Left kidney (tissue), 2 donors: ENCODE measurements around the gene STX3. TPM values are rescaled to one million over a fixed set of nuclear protein-coding genes. Genes with fewer than 3 reads are reported as not detected.
"Not testable (repeated sequence)": the region's sequence is repeated elsewhere in the genome, so short reads cannot be mapped to it uniquely, and the experiment has no call there.

ENCODE experiments used
- DNase-seq: peaks from one replicate; pipeline ENCODE4 v3.0.0-alpha.2; 2013
- polyA plus RNA-seq: library from polyadenylated mRNA; unstranded; fragments of 120-200 nt; gene quantifications from one replicate; pipeline ENCODE4 v1.2.1, GENCODE V29; 2013; ENCODE audit not compliant: insufficient read length

STX3 gene
- polyA plus RNA-seq, 1 donor = 78.8 TPM

DNA sequence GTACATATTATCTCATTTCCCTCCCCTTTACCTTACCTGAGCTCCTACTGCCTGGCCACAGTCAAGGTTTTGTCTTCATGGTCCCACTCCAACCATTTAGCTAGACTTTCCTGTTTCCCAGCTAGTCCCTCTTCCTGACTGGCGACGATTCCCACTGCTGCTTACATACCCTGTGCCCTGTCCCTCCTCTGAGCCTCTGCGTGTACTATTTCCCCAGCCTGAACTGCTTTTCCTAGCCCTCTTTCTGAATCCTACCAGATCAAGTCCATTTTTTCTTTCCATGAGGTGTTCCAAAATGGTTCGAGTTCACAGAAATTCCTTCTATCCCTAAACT, 32.0 kb downstream of the STX3 start:
- no peak for DNase-seq

DNA sequence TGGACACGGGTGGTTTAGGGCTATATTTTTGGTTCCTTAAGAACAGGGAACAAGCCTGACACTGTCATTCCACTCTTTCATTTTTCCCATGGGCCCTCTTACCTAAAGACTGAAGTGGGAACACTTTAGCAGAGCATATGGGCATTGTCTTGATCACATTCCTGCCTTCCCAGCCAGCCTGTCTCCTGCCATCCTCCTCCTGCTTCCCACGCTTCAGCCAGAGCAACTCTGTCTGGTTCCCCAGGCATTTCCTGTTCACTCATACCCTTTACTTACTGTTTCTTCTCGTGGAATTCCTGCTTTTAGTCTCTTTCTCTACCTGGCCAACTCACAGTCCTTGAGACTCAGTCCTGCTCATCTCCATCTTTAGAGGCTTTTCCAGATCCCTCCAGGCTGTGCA, 32.6 kb downstream of the STX3 start:
- no peak for DNase-seq

DNA sequence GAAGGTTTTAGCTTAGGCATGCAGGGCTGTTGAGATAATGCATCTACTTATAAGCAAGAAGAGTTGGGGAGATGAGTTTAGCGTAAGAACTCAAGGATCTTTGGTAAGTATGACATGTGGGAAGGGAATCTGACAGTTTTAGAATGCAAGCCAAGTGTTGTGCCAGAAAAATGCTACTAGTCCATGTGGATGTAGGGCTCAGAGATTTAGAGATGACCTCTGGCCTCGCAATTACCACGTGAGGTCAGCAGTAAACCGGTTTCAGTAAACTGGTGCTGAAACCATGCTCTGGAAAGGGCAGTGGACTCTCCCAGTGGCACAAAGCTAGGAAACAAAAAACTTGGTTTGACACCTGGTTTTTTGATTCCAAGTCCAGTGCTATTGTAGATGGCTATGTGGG, 36.5 kb downstream of the STX3 start:
- no peak for DNase-seq

DNA sequence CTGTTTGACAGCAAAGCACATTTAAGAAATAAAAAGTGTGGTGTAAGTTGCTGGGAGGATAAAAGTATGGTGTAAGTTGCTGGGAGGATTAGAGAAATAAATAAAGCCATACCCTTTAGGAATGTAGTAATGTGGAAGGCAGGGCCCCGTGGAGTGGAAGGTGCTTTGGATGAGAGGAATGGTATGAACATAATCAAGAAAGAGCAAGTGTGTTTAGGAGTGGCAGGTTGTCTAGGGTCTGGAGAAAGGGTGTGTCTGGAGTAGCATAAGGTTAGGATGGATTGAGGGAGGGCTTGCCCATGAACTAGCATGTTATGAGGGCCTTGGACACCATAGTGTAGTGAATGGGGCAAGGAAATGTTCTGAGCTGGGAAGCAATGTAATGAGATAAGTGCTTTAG, 37.3 kb downstream of the STX3 start:
- DNase-seq = no peak

DNA sequence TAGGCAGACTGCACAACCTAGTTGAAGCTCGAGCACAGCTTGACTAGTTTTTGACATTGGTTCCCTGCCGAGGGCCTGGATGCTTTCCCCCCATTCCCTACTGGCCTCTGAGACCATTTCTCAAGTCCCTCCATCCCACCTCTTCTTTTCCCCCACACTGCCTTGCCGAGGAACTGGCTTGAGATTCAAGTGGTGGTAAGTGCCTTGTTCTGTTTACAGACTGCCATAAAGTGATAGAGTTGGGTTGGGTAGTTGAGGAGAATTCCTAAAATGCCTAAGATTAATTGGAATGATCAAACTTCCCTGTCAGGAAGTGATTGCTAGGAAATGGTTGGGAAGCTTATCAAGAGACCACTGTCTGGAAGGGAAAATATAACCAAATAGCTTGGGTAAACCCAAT, 39.2 kb downstream of the STX3 start:
- DNase-seq = no peak

DNA sequence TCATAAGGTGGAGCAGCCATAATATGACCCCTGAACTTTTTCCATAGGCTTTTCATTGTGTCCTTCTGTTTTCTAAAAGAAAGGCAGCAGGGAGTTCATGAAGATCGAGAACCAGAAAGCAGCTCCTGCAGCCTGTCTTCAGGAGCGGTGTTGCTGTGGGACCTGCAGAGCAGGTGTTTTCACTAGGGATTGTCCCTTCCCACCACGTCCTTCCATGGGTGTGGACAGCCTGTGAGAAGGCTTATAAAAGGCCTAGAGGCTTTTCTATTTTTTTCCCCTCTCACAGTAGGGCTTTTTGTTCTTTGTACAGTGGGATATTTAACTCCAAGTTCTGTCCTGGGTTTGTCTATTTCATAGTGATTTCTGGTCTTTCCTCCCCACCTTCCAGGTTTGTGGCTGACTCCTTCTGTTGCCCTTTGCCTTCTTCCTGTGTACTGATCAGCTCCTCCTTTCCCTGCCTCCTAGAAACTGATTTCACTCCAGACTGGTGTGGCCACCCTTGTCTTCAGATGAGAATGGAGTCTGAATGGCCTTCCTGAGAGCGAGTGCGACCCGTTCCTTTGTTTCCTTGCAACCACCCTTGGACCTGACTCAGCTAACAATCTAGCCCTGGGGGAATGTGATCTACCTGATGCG, 45.3 kb downstream of the STX3 start:
- no peak for DNase-seq

DNA sequence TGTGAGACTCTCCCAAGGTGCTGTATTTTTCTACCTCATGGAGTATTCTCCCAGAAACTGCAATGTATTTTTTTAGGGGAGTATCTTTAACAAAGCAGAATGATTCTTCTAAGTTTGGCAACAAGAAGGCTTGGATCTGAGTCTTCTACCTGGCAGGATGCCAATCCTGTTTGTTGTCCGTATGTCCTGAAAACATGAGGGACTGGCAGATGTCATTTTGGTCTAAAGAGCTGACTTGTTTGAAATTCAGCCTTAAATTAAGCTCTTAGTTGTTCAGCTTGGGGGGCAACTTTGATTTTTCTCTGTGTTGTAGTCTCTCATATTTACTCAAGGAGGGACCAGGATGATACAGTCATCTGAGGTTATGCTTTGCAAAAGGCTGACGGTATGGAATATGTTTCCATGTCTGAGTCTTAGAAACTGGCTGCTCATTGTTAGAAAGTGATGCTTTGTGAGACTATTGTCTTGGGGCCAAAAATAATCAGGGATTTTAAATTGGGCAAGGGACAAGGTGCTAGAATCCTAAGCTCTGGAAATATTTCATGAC, 46.1 kb downstream of the STX3 start:
- DNase-seq = no peak

DNA sequence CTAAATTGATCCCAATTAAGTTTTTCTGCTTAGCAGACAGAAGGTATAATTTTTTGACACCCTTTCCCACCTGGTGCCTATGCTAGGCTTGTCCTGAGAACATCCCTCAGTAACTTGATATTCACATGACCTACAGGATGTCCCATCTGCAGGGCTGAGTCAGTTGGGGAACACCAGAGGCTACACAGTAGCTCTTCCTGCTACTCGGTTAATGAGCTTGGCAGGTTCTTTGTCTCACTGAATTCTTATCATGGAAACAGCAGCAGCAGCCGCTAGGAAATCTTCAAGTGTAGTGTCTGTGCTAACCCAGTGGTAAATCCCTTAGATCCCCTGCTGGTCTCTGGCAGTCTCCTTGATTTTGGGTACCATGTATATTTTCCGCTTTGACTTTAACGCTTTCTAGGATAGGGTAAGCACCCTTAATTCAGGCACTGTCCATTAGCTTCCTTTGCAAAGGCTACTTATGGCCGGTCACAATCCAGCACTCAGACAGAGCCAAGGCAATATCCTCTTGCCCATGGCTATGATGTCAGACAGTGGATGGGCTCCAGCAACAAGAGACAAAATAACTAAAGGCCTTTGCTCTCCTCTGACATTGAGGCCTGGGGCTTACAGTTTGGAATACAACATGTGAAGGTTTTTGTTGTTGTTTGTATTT, 46.9 kb downstream of the STX3 start:
- DNase-seq = no peak

DNA sequence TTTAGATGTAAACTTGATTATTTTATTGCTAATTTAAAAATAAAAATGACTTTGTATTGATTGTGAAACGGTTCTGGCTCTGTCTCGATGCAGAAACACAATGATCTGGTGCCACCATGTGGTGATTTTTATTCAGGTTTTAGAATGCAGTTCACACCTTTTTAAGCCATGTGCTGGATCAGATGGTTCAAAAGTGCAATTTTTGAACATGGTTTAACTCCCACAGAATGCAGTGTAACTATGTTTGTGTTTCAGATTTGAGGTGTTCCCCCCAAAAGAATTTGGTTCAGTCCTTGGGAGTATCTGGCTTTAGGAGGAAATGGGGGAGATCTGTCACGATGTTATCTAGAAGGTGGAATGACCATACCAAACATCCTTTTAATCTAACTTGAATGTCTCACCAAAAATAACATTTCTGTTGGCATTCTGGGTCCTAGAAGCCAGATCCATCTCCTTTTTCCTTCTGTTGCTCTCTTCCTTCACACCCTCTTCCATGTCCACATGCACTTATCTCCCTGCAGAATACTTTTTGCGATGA, 47.5 kb downstream of the STX3 start:
- DNase-seq = peak; percentile 31

DNA sequence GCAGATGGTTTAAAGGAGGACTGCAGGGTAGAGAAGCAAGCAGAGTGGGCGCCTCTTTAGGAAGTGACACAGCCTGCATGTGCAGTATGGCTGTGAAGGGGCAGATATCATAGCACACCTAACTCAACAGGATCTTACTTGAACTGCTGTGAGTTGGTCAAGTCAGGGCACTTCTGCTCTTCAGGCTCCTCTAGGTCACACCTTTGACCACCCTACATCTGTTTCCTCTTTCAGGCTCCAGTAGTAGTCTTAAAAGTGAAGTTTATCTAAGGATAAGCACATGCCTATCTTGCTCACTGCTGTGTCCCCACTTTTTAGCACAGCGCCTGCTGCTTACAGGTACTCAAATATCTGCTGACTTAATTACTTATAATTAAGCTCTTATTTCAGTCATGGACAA, 48.9 kb downstream of the STX3 start:
- DNase-seq = no peak

DNA sequence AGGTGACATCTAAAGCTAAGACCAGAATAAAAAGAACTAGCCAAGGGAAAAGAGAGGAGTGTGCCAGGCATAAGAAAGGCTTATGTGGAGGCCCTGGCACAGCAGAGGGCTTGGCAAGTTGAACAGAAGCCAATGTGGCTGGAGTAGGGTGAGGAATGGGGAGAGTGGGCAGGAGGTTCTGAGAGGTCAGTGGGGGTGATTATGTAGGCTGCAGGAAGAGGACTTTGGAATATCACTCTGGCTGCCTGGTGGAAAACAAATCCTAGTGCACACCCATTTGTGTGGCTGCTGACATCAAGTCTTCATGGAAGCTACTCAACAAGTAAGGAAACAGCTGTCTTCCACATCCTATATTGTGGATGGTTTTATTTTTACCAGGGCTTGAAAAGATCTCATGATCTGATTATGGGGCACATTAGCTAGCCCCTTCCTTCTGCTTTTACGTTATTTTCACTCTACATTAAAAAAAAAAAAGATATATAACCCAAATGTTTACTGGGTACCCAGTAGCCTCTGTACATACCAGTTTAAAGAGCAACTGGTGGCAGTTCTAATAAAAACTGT, 52.0 kb downstream of the STX3 start:
- no peak for DNase-seq

DNA sequence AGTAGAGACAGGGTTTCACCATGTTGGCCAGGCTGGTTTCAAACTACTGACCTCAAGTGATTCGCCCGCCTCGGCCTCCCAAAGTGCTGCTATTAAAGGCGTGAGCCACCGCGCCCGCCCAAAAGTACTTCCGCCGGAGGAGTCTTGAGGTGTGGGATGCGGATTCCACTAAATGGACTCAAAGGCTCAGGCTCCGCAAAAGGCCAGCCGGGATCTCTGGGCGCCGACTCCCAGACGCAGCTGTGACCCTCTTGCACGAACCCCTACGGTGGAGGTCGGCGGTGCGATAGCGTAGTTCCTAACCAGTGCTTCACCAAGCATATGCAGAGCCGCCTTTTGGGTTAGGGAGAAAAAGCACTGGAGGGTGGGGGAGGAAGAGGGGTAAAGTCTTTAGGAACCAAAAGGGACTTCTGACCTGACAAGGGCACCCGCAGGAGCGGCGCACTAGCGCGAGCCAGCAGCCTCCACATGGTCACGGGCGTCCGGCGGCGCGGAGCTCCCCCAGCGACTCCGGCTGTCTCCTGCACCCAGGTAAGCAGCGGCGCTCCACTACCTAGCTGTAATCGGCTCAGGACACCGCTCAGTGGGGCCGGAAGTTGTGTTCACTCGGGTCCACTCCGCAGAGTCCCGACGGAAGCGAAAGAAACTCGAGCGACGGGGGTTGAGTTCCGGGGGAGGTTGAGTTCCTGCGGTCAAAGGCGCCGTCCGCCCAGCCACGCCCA, 55.2 kb downstream of the STX3 start, which contains the start of gene MRPL16:
MRPL16 (minus strand) TSS at position 590 of the 722 bp plus-strand sequence; CDS start at position 470, 120 bp downstream.
- peak; percentile 91 for DNase-seq

DNA sequence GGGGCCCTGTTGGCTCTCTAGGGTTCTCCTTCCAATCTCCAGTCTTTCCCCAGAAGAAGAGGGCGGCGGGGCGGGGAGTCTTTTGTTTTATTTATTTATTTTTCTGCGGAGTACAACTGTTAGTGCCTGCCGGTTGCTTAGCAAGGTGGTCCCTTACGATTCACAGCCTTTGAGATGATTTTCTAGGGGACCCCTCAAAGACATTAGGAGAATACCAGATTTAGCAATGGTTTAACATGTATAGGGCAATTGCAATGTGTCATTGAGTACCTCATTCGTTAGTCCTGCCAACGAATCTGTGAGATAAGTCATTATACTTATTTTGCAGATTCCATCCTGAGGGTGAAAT, 55.7 kb downstream of the STX3 start:
- DNase-seq = no peak

DNA sequence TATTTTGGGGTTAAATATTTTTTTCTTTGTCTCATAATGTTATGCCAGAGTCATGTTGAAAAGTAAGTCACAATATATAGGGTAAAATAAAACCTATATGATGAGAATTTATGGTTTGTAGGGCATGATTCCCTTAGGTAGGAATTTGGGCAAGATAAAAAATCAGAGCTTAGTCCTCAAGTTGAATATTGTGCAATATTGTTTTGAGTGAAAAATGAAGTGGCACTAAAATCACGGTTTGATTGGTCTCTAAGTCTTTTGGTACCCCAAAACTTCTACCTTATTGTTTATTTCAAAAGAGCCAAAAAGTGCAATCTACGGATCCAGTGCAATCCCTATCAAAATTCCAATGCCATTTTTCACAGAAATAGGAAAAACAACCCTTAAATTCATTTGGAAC, 57.0 kb downstream of the STX3 start:
- no peak for DNase-seq

DNA sequence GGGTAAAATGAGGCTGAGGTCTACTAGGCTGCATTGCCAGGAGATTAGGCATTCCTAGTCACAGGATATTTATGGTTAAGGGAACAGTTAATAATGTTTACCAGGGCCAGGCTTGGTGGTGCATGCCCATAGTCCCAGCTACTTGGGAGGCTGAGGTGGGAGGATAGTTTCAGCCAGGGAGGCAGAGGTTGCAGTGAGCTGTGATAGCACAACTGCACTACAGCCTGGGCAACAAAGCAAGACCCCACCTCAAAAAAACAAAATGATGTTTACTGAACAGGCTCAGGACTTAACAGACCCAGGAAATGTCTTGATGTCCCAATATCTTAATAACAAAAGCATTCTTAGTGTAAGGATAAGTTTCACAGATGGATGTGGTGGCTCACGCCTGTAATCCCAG, 58.2 kb downstream of the STX3 start:
- DNase-seq = no peak

DNA sequence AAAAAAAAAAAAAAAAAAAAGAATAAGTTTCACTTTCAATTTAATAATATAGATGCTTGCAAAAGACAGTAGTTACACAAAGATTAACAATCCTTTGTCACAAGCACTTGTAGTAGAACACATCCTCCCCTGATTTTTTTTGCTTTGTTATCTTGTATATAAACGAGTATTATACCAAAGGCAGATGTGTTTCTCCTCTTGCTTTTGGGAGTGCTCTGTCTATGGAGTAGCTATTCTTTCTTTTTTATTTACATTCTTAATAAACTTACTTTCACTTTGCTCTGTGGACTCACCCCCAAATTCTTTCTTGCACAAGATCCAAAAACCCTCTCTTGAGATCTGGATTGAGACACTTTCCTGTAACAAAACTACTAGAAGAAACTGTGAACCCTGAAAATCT, 58.8 kb downstream of the STX3 start:
- DNase-seq = no peak

DNA sequence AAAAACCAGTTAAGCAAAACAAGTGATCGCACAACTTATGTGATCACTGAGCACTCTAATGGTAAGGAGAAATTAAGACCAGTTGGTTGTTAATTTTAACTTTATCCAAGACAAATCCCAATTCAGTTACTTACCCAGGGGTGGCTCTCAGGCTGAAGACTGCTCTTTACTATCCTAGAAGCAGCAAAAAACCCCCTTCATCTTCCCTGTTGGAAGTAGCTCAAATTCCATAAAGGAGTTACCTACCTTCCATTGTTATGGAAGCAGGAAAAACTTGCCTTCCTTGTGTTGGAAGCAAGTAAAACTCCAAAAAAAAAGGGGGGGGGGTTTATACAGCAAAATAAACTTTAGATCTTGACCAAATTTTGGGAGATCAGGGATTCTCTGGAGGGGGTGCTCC, 60.6 kb downstream of the STX3 start:
- DNase-seq = no peak

DNA sequence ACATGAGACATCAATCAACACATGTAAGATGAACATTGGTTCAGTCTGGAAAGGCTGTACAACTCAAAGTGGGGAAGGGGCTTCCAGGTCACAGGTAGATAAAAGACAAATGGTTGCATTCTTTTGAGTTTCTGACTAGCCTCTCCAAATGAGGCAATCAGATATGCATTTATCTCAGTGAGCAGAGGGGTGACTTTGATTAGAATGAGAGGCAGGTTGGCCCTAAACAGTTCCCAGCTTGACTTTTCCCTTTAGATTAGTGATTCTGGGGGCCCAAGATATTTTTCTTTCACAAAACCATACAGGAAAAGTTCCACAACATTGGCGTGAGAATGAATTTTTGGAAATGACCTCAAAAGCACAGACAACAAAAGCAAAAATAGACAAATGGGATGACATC, 61.3 kb downstream of the STX3 start:
- DNase-seq = not testable (repeated sequence)

DNA sequence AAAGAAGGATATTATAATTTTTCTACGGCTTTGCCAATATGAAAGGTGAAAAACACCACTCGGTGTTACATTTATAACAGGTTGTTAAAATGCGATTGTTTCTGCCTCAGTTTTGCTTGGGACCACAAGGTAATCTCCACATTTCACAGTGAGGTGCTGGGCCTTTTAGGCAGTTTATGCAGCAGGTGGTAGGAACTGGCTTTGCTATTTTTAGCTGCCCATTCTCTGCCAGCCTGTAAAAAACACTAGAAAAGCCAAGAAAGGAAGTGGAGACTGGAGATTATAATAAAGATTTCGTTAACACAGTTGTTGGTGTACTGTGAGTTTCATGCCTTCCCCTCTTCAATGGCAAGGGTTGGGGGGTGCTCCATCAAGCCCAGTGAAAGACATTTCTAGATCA, 63.4 kb downstream of the STX3 start:
- no peak for DNase-seq

DNA sequence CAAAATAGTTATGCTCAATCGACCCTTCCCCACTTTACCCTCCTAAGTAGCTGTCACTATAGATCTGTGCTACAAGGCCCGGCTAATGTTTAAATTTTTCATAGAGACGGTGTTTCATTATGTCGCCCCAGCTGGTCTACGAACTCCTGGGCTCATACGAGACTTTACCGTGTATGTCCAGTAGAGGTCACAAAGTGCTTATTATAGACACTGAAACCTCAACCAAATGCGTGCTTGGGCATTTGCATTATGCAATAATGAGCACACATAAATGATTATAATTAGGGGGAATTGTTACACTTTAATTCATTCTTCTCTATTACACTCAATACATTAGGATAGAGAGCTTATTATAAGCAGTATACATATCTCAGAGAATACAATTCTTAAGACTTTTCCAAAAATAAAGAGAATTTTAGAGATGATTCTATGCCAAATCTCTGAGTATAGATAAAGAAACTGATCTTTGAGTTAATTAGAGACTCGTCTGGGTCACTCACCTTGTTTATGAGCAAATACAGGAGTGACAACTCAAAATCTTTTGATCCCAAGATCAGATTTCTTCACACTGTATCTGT, 67.9 kb downstream of the STX3 start:
- DNase-seq = peak; percentile 33

DNA sequence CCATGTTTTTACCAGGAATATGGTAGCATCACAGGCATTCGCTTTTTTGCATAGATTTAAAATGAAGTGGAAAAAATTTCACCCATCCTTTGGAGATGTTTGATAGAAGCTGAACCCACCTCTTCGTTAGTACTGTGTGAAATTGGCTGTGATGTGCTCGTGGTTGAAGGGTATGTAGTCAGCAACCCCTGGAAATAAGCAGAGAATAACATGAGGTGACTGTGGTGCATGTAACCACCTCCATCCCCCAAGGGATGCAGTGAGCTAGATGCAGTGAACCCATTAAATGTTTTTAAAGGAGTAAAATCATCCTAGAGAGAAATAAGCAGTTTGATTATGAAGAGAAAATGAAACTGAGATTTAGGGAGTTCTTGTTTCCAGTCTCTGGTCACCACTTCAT, 74.2 kb downstream of the STX3 start:
- DNase-seq = no peak

DNA sequence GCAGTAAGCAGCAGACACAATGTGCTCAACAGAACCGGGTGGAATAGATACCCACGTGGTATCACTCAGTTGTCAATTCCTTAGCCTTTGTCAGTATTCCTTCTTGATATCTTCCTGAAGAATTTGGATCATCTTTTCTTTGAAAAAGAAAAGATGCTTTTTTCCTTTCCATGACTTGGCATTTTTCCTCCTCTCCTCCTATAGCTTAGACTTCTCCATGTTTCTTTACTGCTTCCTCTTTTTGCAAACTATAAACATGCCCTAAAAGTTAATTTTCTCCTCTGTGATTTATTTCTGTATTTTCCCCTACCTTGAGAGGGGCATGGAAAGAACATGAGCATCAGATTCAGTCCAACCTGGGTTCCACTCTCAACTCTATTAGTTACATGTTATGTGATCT, 78.4 kb downstream of the STX3 start:
- no peak for DNase-seq

DNA sequence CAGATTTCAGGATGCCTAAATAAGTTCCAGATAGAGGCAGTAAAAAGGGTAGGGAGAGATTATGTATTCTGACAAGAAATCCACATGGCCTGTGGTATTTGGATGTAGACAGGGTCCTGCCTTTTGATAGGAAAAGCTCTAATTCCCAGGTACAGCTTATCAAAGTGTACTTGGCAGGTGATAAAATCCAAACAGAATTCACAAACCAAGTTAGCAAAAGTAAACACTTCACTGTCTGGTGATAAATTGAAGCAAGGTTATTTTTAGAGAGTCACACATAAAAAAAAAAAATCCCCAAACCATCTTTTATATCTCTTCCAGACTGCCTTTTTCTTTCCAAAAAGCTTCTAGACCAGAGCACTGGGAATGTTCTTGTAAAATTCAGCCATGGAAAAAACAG, 84.4 kb downstream of the STX3 start:
- no peak for DNase-seq
